WTC11 (cell line): ENCODE data around the gene CREBBP. TPM values are rescaled to one million over a fixed set of nuclear protein-coding genes. Genes with fewer than 3 reads are reported as not detected.

Source experiments
- ATAC-seq: fragments of 200-7000 bp; cut with Tn5 transposase; 2 replicates; pipeline ENCODE4 v1.10.0; 2021; ENCODE audit warnings: mild to moderate bottlenecking, moderate library complexity
- CTCF ChIA-PET: fragments of 300-600 bp; sonication (Branson Sonifier 250); formaldehyde crosslinking; loops from one replicate; lab custom pipeline; 2021; ENCODE audit warnings: antibody characterized with exemption; lab: Charles Lee
- POLR2A ChIA-PET: fragments of 350-600 bp; sonication (Branson Sonifier 250); formaldehyde crosslinking; loops from one replicate; lab custom pipeline; 2021; ENCODE audit warnings: antibody characterized with exemption; lab: Charles Lee
- DNase-seq: peaks from one replicate; pipeline ENCODE4 v3.0.0; 2021; ENCODE audit warnings: low spot score
- H3K27ac Mint-ChIP-seq: 2 replicates; pipeline ENCODE4 v1.8.0; 2021; ENCODE audit warnings: mixed read lengths
- H3K27me3 Mint-ChIP-seq: 2 replicates; pipeline ENCODE4 v1.8.0; 2021; ENCODE audit warnings: low read depth, mild to moderate bottlenecking, moderate library complexity, mixed read lengths
- H3K36me3 Mint-ChIP-seq: 2 replicates; pipeline ENCODE4 v1.8.0; 2021; ENCODE audit warnings: mixed read lengths
- H3K4me1 Mint-ChIP-seq: 2 replicates; pipeline ENCODE4 v1.8.0; 2022; ENCODE audit warnings: mixed read lengths
- H3K4me3 Mint-ChIP-seq: 2 replicates; pipeline ENCODE4 v1.8.0; 2021; ENCODE audit warnings: mild to moderate bottlenecking, moderate library complexity, mixed read lengths
- H3K9me3 Mint-ChIP-seq: 2 replicates; pipeline ENCODE4 v1.8.0; 2021; ENCODE audit warnings: mixed read lengths
- CREB1 ChIP-seq: sonication (generic); formaldehyde crosslinking; IDR thresholded peaks from 2 replicates; pipeline ENCODE4 v1.8.0; 2023; ENCODE audit warnings: mild to moderate bottlenecking, missing genetic modification reagents
- EMX1 ChIP-seq: fragments of 250-450 bp; sonication (Bioruptor Pico); IDR thresholded peaks from 2 replicates; pipeline ENCODE4 v1.8.0; 2021; ENCODE audit warnings: mild to moderate bottlenecking
- FOXP1 ChIP-seq: sonication (generic); formaldehyde crosslinking; IDR thresholded peaks from 2 replicates; pipeline ENCODE4 v1.8.0; 2022; ENCODE audit warnings: missing genetic modification reagents, mild to moderate bottlenecking, moderate library complexity, borderline replicate concordance
- JUN ChIP-seq: sonication (generic); formaldehyde crosslinking; IDR thresholded peaks from 2 replicates; pipeline ENCODE4 v1.8.0; 2023; ENCODE audit warnings: mild to moderate bottlenecking, missing genetic modification reagents
- MXD4 ChIP-seq: fragments of 250-450 bp; sonication (Bioruptor Pico); IDR thresholded peaks from 2 replicates; pipeline ENCODE4 v1.8.0; 2021; ENCODE audit warnings: mild to moderate bottlenecking, moderate library complexity, borderline replicate concordance
- MYBL2 ChIP-seq: sonication (generic); formaldehyde crosslinking; IDR thresholded peaks from 2 replicates; pipeline ENCODE4 v1.8.1; 2023; ENCODE audit warnings: mild to moderate bottlenecking, moderate library complexity, missing genetic modification reagents
- NFE2L1 ChIP-seq: sonication (generic); formaldehyde crosslinking; IDR thresholded peaks from 2 replicates; pipeline ENCODE4 v1.8.1; 2023; ENCODE audit warnings: missing genetic modification reagents
- PRRX2 ChIP-seq: fragments of 250-450 bp; sonication (Bioruptor Pico); IDR thresholded peaks from 2 replicates; pipeline ENCODE4 v1.8.0; 2021; ENCODE audit warnings: mild to moderate bottlenecking
- TCF7 ChIP-seq: sonication (generic); formaldehyde crosslinking; IDR thresholded peaks from 2 replicates; pipeline ENCODE4 v1.8.0; 2022; ENCODE audit warnings: mild to moderate bottlenecking, low read depth, missing genetic modification reagents, moderate library complexity
- TEAD1 ChIP-seq: sonication (generic); formaldehyde crosslinking; IDR thresholded peaks from 2 replicates; pipeline ENCODE4 v1.8.0; 2022; ENCODE audit warnings: mild to moderate bottlenecking, missing genetic modification reagents
- ZBTB21 ChIP-seq: sonication (generic); formaldehyde crosslinking; IDR thresholded peaks from 2 replicates; pipeline ENCODE4 v1.8.1; 2023; ENCODE audit warnings: mild to moderate bottlenecking, missing genetic modification reagents, borderline replicate concordance
- ZNF121 ChIP-seq: sonication (generic); formaldehyde crosslinking; IDR thresholded peaks from 2 replicates; pipeline ENCODE4 v1.8.0; 2023; ENCODE audit warnings: missing genetic modification reagents
- ZNF232 ChIP-seq: sonication (generic); formaldehyde crosslinking; IDR thresholded peaks from 2 replicates; pipeline ENCODE4 v1.8.0; 2022; ENCODE audit warnings: mild to moderate bottlenecking, missing genetic modification reagents
- ZNF317 ChIP-seq: sonication (generic); formaldehyde crosslinking; IDR thresholded peaks from 2 replicates; pipeline ENCODE4 v1.8.1; 2023; ENCODE audit warnings: low read depth, mild to moderate bottlenecking, moderate library complexity, missing genetic modification reagents, borderline replicate concordance
- ZNF423 ChIP-seq: fragments of 250-450 bp; sonication (Bioruptor Pico); IDR thresholded peaks from 2 replicates; pipeline ENCODE4 v2.1.2; 2022; ENCODE audit warnings: mild to moderate bottlenecking, moderate library complexity
- ZNF671 ChIP-seq: fragments of 250-450 bp; sonication (Bioruptor Pico); IDR thresholded peaks from 2 replicates; pipeline ENCODE4 v1.8.0; 2021; ENCODE audit warnings: mild to moderate bottlenecking
- total RNA-seq: library from RNA; stranded (reverse); gene quantifications from 3 replicates; pipeline ENCODE4 v1.2.3, GENCODE V29; 2021
- TF ChIP-seq, protein P1 (sequence below): sonication (generic); formaldehyde crosslinking; IDR thresholded peaks from 2 replicates; pipeline ENCODE4 v1.8.1; 2023; ENCODE audit warnings: mild to moderate bottlenecking, missing genetic modification reagents, borderline replicate concordance
- TF ChIP-seq, protein P2 (sequence below): sonication (generic); formaldehyde crosslinking; IDR thresholded peaks from 2 replicates; pipeline ENCODE4 v1.8.1; 2022; ENCODE audit warnings: low read depth, mild to moderate bottlenecking, moderate library complexity, missing genetic modification reagents, borderline replicate concordance
- TF ChIP-seq, protein P3 (sequence below): fragments of 250-450 bp; sonication (Bioruptor Pico); IDR thresholded peaks from 2 replicates; pipeline ENCODE4 v1.9.0; 2021; ENCODE audit warnings: moderate library complexity, mild to moderate bottlenecking, inconsistent platforms, borderline replicate concordance

Gene CREBBP
- total RNA-seq, 1 experiment from 2014 or later = 49.6 TPM

DNA sequence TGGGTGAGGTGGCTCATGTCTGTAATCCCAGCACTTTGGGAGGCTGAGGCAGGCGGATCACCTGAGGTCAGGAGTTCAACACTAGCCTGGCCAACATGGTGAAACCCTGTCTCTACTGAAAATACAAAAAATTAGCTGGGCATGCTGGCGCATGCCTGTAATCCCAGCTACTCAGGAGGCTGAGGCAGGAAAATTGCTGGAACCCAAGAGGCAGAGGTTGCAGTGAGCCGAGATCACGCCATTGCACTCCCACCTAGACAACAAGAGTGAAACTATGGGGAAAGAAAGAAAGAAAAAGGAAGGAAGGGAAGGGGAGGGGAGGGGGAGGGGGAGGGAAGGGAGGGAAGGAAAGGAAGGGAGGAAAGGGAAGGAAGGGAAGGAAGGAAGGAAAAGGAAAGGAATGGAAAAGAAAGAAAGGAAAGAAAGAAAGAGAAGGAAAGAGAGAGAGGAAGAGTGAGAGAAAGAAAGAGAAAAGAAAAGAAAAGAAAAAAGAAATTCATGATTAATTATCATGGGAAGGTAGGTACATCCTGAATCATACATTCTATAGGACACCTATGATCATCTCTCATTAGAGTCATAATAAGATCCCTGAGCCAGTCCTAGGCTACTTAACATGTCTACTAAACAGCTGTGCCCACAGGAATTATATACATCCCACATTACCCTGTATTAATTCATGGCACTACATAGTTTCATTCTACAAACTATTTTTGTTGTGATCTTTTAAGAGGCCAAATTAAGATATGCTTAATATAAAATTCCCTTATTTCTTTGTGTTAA lies 40.9 kb downstream of the CREBBP start:
- CTCF ChIA-PET = interaction anchor here (1.3 kb wide), 1 partner anchor 99 kb away, joined by 4 read pairs; no protein-coding TSS in a partner anchor
- no peak for ATAC-seq
- no peaks in the 10 kb centered on the region for H3K27me3 Mint-ChIP-seq
- H3K4me3 Mint-ChIP-seq = no peak overlapping the region
- POLR2A ChIA-PET = no interaction called here
- no peak for TF ChIP-seq ZNF317 (CRISPR knock-in tag)
- no peak for TF ChIP-seq CREB1 (CRISPR knock-in tag)
- TF ChIP-seq PRRX2 (CRISPR knock-in tag) = no peak
- no peak for TF ChIP-seq MXD4 (CRISPR knock-in tag)
- TF ChIP-seq NFE2L1 (CRISPR knock-in tag) = no peak
- TF ChIP-seq ZNF671 (CRISPR knock-in tag) = no peak
- TF ChIP-seq JUN (CRISPR knock-in tag) = no peak
- no peak for TF ChIP-seq EMX1 (CRISPR knock-in tag)
- TF ChIP-seq, protein P1, sequence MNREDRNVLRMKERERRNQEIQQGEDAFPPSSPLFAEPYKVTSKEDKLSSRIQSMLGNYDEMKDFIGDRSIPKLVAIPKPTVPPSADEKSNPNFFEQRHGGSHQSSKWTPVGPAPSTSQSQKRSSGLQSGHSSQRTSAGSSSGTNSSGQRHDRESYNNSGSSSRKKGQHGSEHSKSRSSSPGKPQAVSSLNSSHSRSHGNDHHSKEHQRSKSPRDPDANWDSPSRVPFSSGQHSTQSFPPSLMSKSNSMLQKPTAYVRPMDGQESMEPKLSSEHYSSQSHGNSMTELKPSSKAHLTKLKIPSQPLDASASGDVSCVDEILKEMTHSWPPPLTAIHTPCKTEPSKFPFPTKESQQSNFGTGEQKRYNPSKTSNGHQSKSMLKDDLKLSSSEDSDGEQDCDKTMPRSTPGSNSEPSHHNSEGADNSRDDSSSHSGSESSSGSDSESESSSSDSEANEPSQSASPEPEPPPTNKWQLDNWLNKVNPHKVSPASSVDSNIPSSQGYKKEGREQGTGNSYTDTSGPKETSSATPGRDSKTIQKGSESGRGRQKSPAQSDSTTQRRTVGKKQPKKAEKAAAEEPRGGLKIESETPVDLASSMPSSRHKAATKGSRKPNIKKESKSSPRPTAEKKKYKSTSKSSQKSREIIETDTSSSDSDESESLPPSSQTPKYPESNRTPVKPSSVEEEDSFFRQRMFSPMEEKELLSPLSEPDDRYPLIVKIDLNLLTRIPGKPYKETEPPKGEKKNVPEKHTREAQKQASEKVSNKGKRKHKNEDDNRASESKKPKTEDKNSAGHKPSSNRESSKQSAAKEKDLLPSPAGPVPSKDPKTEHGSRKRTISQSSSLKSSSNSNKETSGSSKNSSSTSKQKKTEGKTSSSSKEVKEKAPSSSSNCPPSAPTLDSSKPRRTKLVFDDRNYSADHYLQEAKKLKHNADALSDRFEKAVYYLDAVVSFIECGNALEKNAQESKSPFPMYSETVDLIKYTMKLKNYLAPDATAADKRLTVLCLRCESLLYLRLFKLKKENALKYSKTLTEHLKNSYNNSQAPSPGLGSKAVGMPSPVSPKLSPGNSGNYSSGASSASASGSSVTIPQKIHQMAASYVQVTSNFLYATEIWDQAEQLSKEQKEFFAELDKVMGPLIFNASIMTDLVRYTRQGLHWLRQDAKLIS (CRISPR knock-in tag) = no peak
- no peak for TF ChIP-seq ZBTB21
- TF ChIP-seq, protein P2, sequence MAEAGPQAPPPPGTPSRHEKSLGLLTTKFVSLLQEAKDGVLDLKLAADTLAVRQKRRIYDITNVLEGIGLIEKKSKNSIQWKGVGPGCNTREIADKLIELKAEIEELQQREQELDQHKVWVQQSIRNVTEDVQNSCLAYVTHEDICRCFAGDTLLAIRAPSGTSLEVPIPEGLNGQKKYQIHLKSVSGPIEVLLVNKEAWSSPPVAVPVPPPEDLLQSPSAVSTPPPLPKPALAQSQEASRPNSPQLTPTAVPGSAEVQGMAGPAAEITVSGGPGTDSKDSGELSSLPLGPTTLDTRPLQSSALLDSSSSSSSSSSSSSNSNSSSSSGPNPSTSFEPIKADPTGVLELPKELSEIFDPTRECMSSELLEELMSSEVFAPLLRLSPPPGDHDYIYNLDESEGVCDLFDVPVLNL (CRISPR knock-in tag) = no peak
- TF ChIP-seq TCF7 (CRISPR knock-in tag) = no peak
- TF ChIP-seq MYBL2 = no peak
- TF ChIP-seq ZNF121 (CRISPR knock-in tag) = no peak
- no peak for TF ChIP-seq ZNF232 (CRISPR knock-in tag)
- TF ChIP-seq, protein P3, sequence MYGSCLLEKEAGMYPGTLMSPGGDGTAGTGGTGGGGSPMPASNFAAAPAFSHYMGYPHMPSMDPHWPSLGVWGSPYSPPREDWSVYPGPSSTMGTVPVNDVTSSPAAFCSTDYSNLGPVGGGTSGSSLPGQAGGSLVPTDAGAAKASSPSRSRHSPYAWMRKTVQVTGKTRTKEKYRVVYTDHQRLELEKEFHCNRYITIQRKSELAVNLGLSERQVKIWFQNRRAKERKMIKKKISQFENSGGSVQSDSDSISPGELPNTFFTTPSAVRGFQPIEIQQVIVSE = no peak
- H3K4me1 Mint-ChIP-seq = peaks cover 49% of the 10 kb centered on the region
- H3K9me3 Mint-ChIP-seq = no peaks in the 10 kb centered on the region
- peak overlapping the region; percentile 73; the same call in 1 of the 2 replicates for H3K27ac Mint-ChIP-seq
- no peak for DNase-seq
- no peaks in the 10 kb centered on the region for H3K36me3 Mint-ChIP-seq

DNA sequence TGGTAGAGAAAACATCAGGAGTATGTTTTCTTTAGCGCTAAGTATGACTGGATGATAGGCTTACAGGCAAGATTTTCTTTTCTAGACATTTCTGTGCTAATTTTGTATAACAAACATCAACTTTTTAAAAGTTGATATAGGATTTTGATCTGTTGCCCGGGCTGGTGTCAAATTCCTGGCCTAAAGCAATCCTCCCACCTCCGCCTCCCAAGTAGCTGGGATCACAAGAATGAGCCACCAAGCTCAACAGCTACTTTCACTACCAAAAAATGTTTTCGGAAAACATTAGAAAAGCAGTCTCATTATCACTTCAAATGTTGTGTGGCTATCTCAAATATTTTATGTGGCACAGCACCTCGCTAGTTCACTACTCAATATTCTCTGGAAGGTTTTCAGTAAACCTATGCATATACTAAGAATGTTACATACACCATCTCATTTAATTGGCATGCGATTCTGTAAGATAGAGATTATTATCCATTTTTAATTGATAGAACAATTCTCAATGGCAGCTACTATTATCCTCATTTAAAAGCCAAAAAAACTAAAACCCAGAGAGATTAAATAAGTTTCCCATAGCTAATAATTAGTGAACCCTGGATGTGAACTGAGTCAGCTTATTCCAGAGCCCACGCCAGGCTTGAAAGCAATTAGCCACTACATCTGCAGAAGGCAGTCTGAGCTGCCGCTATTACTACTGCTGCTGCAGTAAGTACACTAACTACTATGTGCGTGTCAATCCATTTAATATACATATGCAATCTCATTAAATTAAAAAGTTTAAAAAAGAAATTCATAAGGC lies 41.7 kb downstream of the CREBBP start:
- TF ChIP-seq TEAD1 (CRISPR knock-in tag) (no peak), ZNF423 (CRISPR knock-in tag) (no peak), FOXP1 (CRISPR knock-in tag) (no peak)
- ATAC-seq (no peak), DNase-seq (no peak)
- H3K27ac Mint-ChIP-seq = peak overlapping the region; percentile 59
- H3K4me1 Mint-ChIP-seq = peaks cover 57% of the 10 kb centered on the region
- POLR2A ChIA-PET = no interaction called here
- CTCF ChIA-PET = interaction anchor here (0.8 to 1.3 kb wide), 2 partner anchors 25 to 100 kb away, joined by 3 to 4 read pairs; no protein-coding TSS in a partner anchor
- peaks cover under 1% of the 10 kb centered on the region for H3K9me3 Mint-ChIP-seq
- H3K27me3 Mint-ChIP-seq = no peaks in the 10 kb centered on the region
- peaks cover under 1% of the 10 kb centered on the region for H3K36me3 Mint-ChIP-seq
- no peak overlapping the region for H3K4me3 Mint-ChIP-seq
